Stimulated activated naive CD8-positive, alpha-beta T cell treated with anti-CD3 and anti-CD28 coated beads, Interleukin-15, amount 100 ng/mL, for 72 hours (primary cell): Measurements from ENCODE around the gene INSL4.

Experiments
- ATAC-seq: fragments of 150-1000 bp; cut with Tn5 transposase; 2 replicates; pipeline ENCODE4 v1.10.0; 2021; ENCODE audit warnings: mild to moderate bottlenecking, moderate library complexity
- DNase-seq, 2 donors: peaks; one replicate each; pipeline ENCODE4 v3.0.0; 2021 to 2022
- H3K27ac Mint-ChIP-seq, 2 donors: one replicate each; pipeline ENCODE4 v1.8.0; 2022; ENCODE audit warnings: mild to moderate bottlenecking in 2 of 2, mixed read lengths in 2 of 2, moderate library complexity in 2 of 2
- H3K27me3 Mint-ChIP-seq: one replicate; pipeline ENCODE4 v1.8.0; 2022; ENCODE audit warnings: mixed read lengths
- H3K4me1 Mint-ChIP-seq: one replicate; pipeline ENCODE4 v1.8.0; 2022; ENCODE audit warnings: mild to moderate bottlenecking, mixed read lengths
- H3K4me3 Mint-ChIP-seq, 2 donors: one replicate each; pipeline ENCODE4 v1.8.0; 2022; ENCODE audit warnings: mild to moderate bottlenecking in 2 of 2, mixed read lengths in 2 of 2, moderate library complexity in 1 of 2
- H3K9me3 Mint-ChIP-seq, 2 donors: one replicate each; pipeline ENCODE4 v1.8.0; 2022; ENCODE audit warnings: mixed read lengths in 2 of 2

Gene INSL4

GRCh38 chr9:5278486-5278885 lies 47.3 kb downstream of the INSL4 start:
- H3K4me3 Mint-ChIP-seq: no peak overlapping the region
- H3K4me1 Mint-ChIP-seq: no peaks in the 10 kb centered on the region
- H3K9me3 Mint-ChIP-seq: peaks cover 0 to 13% of the 10 kb centered on the region in 2 donors
- no peak overlapping the region for H3K27ac Mint-ChIP-seq
- no peaks in the 10 kb centered on the region for H3K27me3 Mint-ChIP-seq
- no peak for DNase-seq
- ATAC-seq: no peak
